Left hindlimb (tissue), 1 donor: ENCODE results near the gene DOCK1.

ENCODE experiments used
- DNase-seq: peaks from one replicate; pipeline ENCODE4 v3.0.0-alpha.2; 2018

The DOCK1 gene

DNA sequence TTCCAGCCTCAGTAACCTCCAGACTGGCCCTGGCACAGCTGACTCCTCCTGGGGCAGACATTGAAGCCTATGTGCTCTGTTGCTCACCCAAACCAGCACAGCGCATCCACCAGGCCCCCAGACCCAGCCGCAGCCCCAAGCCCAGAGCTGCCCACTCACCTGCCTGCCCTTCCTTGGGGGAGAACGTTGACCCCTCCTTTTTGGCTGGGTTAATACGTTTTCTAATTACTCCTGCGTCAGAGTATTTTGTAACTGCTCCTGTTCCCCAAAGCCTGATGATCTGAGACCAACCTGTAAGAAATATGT lies 536.9 kb downstream of the DOCK1 start:
- DNase-seq, result no peak

DNA sequence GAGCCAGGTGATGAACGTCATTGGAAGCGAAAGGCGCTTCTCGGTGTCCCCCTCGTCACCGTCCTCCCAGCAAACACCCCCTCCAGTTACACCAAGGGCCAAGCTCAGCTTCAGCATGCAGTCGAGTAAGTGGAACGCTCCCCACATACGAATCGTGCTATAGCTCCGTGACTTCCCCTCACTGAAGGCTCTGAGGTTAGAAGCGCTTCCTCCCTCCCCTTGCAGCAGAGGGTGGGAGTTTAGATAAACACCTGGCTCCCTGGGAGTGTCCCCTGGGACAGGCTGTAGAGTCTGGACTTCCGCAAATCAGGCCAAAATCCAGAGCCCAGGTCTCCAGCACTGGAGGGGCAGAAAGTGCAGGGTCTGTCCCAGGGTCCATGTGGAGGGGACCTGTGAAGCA lies 538.9 kb downstream of the DOCK1 start:
- no peak for DNase-seq

DNA sequence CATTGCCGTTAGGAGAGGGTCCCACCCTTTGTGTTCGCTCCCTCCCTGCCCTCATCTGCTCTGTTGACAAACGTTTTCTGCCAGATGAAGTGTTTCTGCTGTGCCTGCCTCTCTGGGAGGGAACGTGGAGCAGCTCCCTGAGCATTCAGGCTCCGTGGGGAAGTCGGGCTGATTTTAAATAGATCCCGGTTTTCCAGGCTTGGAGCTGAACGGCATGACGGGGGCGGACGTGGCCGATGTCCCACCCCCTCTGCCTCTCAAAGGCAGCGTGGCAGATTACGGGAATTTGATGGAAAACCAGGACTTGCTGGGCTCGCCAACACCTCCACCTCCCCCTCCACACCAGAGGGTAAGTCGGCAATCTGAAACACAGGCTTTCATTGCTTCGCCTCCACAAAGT lies 542.0 kb downstream of the DOCK1 start:
- no peak for DNase-seq

DNA sequence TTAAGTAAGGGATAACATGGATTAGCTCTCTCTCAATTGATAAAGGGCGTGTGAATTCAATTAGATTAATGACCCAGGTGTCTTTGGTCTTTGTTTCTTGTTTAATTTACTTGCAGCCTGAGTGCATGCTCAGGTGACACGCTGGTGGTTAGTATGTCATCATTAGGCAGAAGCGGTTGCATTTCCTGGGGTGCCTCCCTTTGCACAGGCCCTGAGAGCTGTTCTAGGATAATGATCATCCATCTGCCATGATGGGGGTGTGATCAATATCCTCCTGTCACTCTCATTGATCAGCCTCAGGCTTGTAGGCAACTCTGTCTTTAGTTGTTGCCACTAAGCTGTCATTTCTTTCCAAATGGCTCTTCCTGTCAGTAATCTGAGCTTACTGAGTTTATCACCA lies 544.3 kb downstream of the DOCK1 start:
- DNase-seq, result no peak

DNA sequence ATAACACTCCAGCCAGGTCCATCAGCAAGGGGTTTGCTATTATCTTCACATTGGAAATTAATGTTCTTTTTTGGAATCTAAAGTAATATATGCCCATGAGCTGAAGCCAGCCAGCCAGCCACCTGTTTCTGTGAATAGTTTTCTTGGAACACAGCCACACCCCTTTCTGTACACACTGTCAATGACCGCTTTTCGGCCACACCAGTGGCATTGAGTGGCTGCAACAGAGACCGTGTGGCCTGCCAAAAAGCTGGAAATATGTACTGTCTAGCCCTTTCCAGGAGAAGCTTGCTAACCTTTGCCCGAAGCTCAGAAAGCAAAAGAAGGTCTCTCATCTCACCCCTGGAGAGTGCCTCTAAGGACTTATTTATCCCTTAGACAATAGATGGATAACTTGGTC lies 545.4 kb downstream of the DOCK1 start:
- no peak for DNase-seq

DNA sequence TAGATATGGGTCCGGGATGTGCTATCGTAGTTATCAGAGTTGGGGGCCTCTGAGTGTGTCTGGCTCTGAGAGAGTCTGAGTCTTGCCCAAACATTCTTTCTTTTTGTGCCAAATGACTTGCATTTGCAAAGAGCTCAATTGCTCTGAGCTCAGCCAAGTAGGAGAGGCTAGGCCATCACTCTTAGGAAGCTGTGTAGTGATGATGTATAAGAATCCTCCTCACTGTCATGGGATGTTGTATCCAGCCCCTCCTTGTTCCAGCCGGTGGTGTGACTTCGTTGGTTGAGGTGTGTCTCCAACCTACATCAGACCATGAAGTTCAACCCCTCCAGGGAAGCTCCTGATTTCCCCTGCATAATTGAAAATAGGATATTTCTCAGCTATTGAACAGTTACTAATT lies 546.4 kb downstream of the DOCK1 start:
- DNase-seq, result no peak

DNA sequence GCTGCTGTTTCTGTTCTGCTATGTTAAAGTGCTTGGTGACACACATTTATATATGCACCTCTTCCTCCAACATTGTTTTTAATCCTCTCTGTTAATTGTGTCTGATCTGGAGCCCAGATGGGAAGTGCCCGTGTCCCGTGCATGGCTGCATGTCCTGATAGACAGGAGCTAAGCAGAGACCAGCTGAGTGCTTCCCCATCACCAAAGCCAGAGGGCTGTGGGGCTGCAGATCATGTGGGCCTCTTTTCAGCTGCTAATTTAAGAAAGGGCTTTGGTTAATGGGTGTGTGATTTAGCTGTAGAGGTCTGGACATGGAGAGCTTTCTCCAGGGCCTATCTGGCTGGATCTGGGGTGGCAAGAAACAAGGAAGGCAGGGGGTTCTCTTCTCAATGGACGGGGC lies 547.3 kb downstream of the DOCK1 start:
- no peak for DNase-seq

DNA sequence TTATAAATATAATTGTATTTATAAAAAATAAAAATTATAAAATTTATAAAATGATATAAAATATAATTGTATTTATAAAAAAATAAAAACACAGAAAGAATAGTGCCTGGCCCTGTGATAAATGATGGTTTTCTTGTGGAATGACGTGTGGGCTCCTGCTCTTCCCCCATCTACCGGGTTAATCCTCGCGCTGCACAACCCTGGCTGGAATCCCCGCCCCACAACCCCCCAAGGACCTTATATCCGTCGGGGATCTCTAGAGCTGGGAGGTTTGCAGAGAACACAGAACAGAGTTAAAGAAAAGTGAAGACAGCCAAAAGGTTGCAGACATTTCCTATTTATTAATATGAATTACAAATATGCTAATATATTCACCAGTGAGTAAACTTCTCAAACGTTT lies 548.5 kb downstream of the DOCK1 start:
- DNase-seq, result no peak

DNA sequence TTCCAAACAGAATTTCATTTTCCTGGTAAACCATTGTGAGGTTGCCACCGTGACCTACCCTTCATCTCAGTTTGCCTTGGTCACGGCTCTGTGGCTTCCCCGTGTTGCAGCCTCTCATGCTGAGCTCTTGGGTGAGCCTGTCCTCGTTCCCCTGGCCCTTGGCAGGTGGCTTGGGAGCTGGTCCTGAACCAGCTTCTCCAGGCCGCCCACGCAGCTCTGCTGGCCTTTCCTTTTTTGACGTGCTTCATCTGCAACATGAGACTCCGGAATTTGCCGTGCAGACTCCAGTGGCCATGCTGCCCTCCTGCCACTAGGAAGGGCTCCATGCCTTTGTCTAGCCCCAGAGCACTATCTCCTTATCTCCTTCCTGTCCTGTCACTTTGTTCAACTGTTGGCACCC lies 550.9 kb downstream of the DOCK1 start:
- DNase-seq, result no peak

DNA sequence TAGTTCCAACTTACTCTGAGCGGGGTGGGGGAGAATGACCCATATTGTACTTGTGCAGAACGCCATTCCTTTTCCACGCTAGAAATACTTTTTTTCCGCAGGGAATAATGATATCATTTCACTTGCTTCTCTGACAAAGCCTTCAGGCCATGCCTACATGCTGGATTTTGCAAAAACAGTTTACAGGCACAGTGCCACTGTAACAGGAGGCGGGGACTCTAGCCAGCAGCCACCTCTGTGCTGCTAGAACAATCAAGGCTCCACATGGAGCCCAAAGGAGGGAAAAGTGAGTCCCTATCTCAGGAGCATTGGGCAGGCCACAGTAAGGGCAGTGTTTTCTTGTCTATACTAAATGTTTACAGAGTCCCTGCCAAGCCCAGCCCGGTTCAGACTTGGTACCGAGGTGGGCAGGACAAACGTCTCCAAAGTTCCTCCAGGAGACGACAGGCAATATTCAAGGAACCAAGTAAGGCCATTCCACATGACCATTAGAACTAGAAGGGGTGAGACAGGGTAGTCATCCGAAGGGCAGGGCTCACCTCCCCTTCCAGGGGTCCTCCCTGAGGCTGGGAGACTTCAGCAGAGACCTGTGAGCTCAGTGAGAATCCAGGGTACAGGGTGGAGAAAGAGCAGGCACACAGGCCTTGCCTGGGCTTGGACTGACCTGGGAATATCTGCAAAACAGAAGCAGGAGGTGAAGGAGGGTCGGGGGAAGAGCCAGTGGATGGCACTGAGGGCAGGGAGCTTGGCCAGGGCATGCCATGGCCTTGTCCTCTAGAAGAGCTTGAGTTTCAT lies 553.0 kb downstream of the DOCK1 start:
- DNase-seq, result no peak

DNA sequence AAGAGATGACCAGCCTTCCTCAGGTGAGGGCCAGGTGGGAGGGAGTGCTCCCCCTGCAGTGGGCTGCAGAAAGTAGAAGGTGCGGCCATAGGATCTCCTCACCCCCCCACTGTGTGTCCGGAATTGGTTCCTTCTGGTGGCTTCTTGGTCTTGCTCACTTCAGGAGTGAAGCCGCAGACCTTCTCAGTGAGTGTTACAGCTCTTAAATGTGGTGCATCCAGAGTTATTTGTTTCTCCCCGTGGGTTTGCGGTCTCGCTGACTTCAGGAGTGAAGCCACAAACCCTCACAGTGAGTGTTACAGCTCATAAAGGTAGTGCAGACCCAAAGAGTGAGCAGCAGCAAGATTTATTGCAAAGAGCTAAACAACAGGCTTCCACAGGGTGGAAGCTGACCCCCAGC lies 553.6 kb downstream of the DOCK1 start:
- DNase-seq, result no peak

DNA sequence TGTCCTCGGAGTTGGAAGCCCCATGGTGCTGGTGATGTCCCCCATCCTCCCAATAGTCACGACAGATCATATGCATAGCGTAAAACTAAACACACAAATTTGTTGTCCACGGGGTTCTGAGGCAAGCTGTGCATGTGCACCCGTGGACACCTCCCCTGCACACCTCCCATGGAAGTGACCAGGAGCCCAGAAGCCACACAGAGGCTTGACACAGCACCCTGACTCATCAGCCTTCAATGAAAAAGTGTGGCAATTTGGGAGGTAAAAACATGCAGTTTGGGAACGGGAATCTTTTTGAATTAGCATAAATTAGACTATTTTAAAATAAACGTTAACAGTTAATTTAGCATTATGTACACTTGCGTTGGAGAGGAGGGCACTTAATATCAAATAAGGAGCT lies 554.7 kb downstream of the DOCK1 start:
- DNase-seq, result no peak

DNA sequence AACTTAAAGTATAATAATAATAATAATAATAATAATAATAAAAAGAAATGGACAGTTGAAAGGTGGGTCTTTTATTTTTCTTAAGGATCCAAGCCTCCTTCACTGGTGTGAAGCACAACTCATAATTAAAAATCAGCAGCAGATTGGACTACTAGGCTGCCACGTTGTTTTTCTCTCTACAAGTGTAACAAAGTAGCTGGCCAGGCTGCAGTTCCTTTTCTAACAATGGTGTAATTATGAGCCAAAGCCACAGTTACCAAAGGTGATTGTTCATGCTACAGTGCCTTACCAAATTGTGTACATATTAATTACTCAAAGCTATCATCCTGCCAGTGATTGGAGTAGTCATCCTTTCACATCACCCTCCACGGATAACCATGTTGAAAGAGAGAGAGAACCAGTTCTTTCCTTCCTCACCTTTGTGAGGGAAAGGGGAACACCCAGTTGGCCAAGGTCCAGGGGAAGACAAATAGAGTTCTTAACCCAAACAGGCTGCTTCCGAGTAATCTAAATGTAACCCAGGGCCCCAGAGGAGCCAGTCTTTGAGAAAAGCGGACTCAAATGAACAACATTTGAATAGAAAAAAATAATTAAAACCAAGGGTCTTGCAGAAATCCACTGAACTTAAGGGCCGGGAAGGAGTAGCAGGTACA lies 557.5 kb downstream of the DOCK1 start:
- DNase-seq, result no peak

DNA sequence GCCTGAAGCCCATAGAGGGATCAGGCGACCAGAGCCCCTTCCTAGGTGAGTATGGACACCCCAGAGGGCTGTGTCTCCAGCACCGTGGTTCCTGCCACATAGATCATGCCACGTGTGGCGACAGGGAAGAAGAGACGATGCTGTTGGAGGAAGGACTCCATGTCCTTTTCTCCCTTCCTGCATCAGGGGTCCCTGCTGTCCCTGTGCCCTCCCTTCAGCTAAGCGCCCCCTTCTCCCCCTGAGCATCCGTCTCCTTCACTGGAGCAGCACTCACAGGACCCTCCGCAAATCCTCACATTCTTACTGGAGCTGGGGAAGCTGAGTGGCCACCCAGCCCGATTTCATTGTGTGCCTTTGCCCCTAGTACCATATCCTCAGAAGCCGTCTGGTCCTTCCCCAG lies 558.3 kb downstream of the DOCK1 start:
- DNase-seq, result no peak

DNA sequence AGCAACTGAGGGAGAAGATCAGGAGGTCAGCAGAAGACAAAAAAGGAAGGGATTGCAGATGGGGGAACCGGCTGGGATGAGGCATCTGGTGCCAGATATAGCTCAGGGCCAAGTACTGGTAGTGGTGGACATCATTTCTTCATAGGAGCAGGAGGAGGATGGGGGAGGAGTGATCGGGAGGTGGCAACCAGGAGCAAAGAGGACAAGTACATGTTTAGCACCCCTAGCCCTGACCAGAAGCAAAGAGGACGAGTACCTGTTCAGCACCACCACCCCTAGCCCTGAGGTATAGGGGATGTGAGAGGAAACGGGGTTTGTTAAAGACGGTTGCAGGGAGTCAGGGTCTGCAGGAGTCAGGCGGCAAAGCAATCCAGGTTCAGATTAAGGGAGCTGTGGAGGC lies 559.3 kb downstream of the DOCK1 start:
- no peak for DNase-seq

DNA sequence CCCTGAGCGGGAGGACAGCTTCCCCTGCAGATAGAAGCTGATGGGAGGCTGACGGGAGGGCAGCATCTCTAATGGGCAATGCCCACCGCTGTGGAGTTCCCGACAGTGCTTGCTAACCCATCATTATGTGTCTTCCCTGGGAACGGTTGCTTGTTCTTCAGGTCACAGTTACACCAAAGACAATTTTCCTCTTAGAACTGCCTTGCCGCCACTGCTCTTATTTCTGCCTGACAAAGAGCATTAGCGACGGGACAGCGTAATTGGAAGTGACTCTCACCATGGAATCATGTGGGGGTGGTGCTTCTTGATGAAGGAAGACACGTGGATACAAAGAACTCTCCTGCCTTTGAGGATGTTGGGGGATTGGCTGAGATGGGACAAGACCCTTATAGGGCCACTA lies 562.6 kb downstream of the DOCK1 start:
- DNase-seq, result no peak

DNA sequence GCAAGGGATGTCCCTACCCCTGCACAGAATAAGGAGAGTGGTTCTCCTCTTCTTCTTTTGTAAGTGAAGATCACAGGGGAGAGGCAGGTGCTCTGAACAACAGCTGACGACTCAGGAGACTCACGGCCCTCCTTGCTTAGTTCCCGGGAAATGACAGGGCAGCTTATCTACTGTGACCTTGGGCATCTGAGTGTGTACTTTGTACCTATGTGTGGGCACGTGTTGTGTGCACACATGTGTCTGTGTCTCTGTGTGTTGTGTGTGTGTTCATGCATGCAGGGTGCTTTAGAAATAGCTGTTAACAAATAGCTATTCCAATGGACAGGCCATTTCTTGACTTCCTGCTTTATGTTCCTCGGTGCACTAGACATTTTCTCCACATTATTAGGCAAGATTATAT lies 563.4 kb downstream of the DOCK1 start:
- no peak for DNase-seq

DNA sequence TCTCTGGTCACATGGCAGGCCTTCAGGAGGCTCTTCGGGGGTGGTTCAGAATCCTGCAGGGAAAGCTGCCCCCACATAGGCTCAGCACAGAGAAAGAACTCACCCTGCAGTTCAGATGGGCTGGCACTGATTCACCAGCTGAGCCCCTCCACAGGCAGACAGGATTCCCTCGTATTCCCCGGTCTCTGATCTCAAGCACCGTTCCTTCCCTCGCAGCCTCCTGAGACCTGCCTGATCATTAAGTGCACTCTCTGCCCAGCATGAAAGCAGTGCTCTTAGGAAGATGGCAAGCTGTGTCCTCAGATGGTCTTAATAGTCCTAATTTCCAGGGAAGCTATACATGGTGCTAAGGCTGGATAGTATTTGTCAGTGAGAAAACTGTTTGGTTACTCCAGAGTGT lies 565.7 kb downstream of the DOCK1 start:
- no peak for DNase-seq

DNA sequence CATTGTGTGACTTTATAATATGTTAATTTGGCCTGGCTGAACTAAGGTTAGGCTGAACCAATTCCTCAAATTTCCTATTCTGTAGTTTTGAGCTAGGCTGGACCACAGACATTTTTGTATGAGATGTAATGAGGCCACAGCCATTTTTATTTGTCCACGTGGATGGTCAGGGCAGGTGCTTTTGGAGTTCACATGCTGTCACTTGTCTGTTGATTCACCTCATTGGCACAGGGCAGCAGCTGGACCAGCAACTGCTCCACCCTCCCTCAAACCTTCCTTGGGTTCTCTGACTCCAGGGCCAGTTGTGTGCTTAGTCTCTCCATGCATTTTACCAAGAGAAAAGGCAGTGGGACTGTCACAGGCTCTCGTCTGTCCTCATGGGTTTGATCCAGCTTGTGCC lies 567.7 kb downstream of the DOCK1 start:
- DNase-seq, result no peak

DNA sequence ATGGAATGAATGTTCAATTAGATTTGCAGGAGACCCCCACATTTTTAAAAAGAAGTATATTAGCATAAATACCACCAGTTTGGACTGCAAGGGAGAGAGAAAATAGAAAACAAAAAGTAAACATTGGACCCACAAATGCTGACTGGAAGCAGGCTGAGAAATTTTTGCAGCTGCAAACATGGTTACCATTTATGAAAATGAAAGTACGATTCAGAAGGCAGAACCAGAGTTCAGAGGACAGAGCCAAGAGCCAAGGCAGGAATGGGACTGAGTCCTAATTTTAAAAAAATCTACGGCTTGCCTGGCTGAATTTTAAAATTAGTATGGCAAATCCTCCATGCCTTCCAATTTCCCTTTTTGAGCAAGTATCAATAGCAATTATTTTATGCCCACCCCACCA lies 569.3 kb downstream of the DOCK1 start:
- DNase-seq, result no peak

DNA sequence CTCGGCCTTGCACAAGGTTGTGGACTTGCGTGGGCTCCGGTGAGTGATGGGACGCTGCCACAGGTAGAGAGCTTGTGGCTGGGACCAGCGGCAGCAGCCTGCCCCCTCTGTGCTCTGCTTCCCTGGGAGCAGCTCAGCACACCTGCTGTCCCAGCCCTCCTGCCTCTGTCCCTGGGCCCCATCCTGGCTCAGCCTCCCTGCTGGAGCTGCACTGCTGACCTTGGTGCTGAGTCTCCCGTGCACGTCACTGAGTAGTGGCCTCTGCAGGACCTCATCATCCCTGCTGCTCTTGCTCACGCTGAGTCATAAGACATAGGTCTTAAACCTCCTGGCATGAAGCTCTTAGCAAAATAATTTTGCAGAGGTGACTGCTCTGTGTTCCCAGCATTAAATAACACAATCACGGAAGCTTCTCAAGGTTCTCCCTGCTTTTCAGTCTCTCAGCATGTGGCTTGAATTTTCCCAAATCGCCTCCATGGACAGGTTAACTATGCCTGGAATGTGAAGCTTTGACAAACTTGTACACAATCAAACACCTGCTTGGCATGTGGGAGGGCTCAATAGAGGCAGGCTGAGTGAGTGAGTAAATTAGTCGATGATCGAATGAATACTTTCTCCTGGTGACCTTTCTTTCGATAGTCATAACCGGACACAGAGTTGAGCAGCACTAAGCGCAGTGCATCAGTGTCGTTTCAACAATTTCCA lies 580.1 kb downstream of the DOCK1 start:
- DNase-seq, result no peak

DNA sequence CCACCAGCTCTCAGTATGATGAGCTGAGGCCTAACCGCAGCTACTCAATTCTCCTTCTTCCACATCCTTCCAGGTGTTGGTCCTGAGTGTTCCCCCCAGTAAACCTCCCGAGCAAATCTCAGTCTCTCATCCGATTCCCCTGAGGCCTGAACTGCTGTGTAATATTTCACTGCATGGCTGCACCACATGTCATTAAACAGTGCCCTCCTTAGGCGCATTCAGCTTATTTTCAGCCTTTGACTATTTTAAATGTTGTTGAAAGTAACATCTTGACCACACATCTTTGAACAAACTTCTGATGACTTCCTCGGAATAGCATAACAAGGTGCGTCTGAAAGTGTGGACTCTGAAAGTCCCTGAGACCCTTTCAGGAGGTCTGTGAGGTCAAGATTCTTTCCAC lies 581.1 kb downstream of the DOCK1 start:
- DNase-seq, result no peak

DNA sequence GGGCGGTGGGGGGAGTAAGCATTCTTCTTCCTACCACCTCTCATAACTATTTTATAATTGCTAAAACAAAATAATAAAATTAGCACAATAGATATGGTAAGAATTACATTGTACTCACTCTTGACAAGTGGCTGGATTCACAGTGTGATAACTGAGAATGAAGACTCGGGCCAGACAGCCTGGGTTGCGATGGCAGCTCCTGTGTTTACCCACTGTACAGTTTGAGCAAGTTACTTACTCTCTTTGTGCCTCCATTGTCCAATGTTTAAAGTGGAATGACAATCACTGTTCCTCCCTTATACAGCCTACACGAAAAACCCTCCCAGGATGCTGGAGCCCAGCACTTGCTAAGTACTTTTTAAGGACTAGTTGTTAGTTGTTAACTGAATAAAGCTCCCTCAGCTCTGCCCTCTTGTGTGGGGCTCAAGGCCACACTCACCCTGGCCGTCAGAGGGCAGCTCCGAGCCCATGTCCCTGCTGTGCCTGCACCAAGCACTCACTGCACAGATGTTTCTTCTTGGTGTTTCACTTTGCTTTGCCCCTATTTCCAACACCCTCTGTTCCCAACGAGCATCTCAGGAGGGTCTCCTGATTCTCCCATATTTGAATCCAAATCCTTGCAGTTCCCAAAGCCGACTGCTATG lies 587.5 kb downstream of the DOCK1 start:
- no peak for DNase-seq

DNA sequence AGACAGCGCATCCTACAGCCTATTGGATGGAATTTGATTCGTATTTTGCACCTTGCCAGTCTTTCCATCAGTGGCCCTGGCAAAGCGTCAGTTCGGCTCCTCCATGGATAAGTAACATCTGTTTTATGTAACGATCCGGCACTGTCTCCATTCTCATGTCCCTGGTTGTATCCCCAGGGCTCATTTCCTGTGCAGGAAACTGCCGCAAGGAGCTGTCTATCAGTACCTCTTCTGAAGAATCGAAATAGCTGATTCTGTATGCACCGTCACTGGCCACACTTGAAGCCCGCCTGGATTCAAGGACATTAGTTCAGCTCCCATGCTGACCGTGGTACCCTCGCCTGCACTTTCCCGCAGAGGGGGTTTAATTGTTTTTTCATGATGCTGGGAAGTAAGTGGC lies 590.8 kb downstream of the DOCK1 start:
- no peak for DNase-seq
